SK-N-SH (cell line): ENCODE data around the gene STARD10. TPM values are rescaled to one million over a fixed set of nuclear protein-coding genes. Genes with fewer than 3 reads are reported as not detected.

ENCODE experiments used
- CTCF ChIA-PET: fragments of 300-600, 350-600 bp; formaldehyde crosslinking; extraction: SDS; loops from one replicate; lab custom pipeline; 2021; lab: Yijun Ruan, JAX
- POLR2A ChIA-PET: fragments of 350-600 bp; sonication (Branson Sonifier 250); formaldehyde crosslinking; extraction: SDS; loops from one replicate; lab custom pipeline; 2020; ENCODE audit warnings: antibody characterized with exemption, inconsistent platforms; lab: Yijun Ruan, JAX
- DNase-seq: peaks from one replicate; pipeline ENCODE4 v3.0.0; 2012
- H2AFZ ChIP-seq: fragments of 200-600 bp; sonication (generic); 2 replicates; pipeline ENCODE4 v1.8.1; 2016; ENCODE audit warnings: antibody characterized with exemption, mild to moderate bottlenecking, low read depth
- H3F3A ChIP-seq: fragments of 200-600 bp; sonication (generic); replicated peaks from 2 replicates; pipeline ENCODE3; 2016; ENCODE audit warnings: antibody characterized with exemption, mild to moderate bottlenecking; ENCODE audit not compliant: insufficient read depth
- H3K27ac ChIP-seq, 2 experiments: fragments of 200-500 bp in 1 of 2; fragments of 200-600 bp in 1 of 2; sonication (Bioruptor generic) in 1 of 2; sonication (generic), shearing (Covaris generic) in 1 of 2; 2 replicates each; pipeline versions ENCODE4 v1.5.1 to v1.6.1; 2014 to 2016; ENCODE audit warnings: low read depth in 2 of 2, inconsistent platforms in 1 of 2, low read length in 1 of 2, mild to moderate bottlenecking in 1 of 2, mixed read lengths in 1 of 2
- H3K27me3 ChIP-seq: fragments of 200-600 bp; sonication (generic), shearing (Covaris generic); 2 replicates; pipeline ENCODE4 v1.6.1; 2016; ENCODE audit warnings: mixed run types; ENCODE audit not compliant: insufficient read depth
- H3K36me3 ChIP-seq, 2 experiments: fragments of 200-500 bp in 1 of 2; fragments of 200-600 bp in 1 of 2; sonication (Bioruptor generic) in 1 of 2; sonication (generic) in 1 of 2; replicated peaks in 1 of 2; 2 replicates each; pipeline versions ENCODE3 to v1.5.1; 2014 to 2016; ENCODE audit warnings: low read length in 1 of 2, mild to moderate bottlenecking in 1 of 2; ENCODE audit not compliant: insufficient read depth in 2 of 2, control insufficient read depth in 1 of 2
- H3K4me1 ChIP-seq, 2 experiments: fragments of 200-500 bp in 1 of 2; fragments of 200-600 bp in 1 of 2; sonication (Bioruptor generic) in 1 of 2; sonication (generic), shearing (Covaris generic) in 1 of 2; 2 replicates each; pipeline versions ENCODE4 v1.5.1 to v1.6.1; 2014 to 2016; ENCODE audit warnings: low read depth in 1 of 2, low read length in 1 of 2, mixed run types in 1 of 2; ENCODE audit not compliant: insufficient read depth in 2 of 2, control insufficient read depth in 1 of 2
- H3K4me2 ChIP-seq: fragments of 200-600 bp; sonication (generic), shearing (Covaris generic); 2 replicates; pipeline ENCODE4 v1.6.1; 2017; ENCODE audit warnings: mixed run types
- H3K4me3 ChIP-seq, 2 experiments: fragments of 200-500 bp in 1 of 2; fragments of 200-600 bp in 1 of 2; sonication (Bioruptor generic) in 1 of 2; sonication (generic), shearing (Covaris generic) in 1 of 2; 2 replicates each; pipeline versions ENCODE4 v1.5.1 to v1.8.1; 2014 to 2016; ENCODE audit warnings: low read depth in 2 of 2, inconsistent platforms in 1 of 2, low read length in 1 of 2, mild to moderate bottlenecking in 1 of 2, mixed read lengths in 1 of 2, moderate library complexity in 1 of 2
- H3K79me2 ChIP-seq: fragments of 200-600 bp; sonication (generic); 2 replicates; pipeline ENCODE4 v1.8.1; 2017; ENCODE audit warnings: mild to moderate bottlenecking; ENCODE audit not compliant: insufficient read depth
- H3K9ac ChIP-seq: fragments of 200-600 bp; sonication (generic); 2 replicates; pipeline ENCODE4 v1.6.1; 2017; ENCODE audit warnings: mixed run types
- H3K9me2 ChIP-seq: fragments of 200-600 bp; sonication (generic); 2 replicates; pipeline ENCODE4 v1.6.1; 2017; ENCODE audit warnings: mixed run types
- H3K9me3 ChIP-seq: fragments of 200-600 bp; sonication (generic); 2 replicates; pipeline ENCODE4 v1.6.1; 2017; ENCODE audit warnings: mixed run types, mild to moderate bottlenecking, moderate library complexity
- H4K20me1 ChIP-seq: fragments of 200-600 bp; sonication (generic); 2 replicates; pipeline ENCODE4 v1.6.1; 2017; ENCODE audit warnings: mild to moderate bottlenecking, mixed run types; ENCODE audit not compliant: insufficient read depth
- CHD2 ChIP-seq: fragments of 150-350 bp; IDR thresholded peaks from 2 replicates; pipeline ENCODE4 v1.6.1; 2018; ENCODE audit warnings: low read length; ENCODE audit not compliant: partially characterized antibody
- ELF1 ChIP-seq: IDR thresholded peaks from 2 replicates; pipeline ENCODE4 v1.4.0; 2012
- EZH2phosphoT487 ChIP-seq: fragments of 200-600 bp; sonication (generic); IDR thresholded peaks from 2 replicates; pipeline ENCODE4 v1.6.1; 2017; ENCODE audit warnings: low read depth, mixed run types, mild to moderate bottlenecking, antibody characterized with exemption, moderate library complexity, borderline replicate concordance
- FOSL2 ChIP-seq: IDR thresholded peaks from 2 replicates; pipeline ENCODE4 v1.4.0; 2012; ENCODE audit warnings: low read depth, mild to moderate bottlenecking, moderate library complexity, borderline replicate concordance
- FOXM1 ChIP-seq: IDR thresholded peaks from 2 replicates; pipeline ENCODE4 v1.4.0; 2012; ENCODE audit warnings: low read depth, mild to moderate bottlenecking
- GABPA ChIP-seq: IDR thresholded peaks from 2 replicates; pipeline ENCODE4 v1.4.0; 2012; ENCODE audit warnings: low read depth, mild to moderate bottlenecking
- GATA2 ChIP-seq: sonication (generic); formaldehyde crosslinking; IDR thresholded peaks from 2 replicates; pipeline ENCODE4 v1.5.0; 2020; ENCODE audit warnings: mild to moderate bottlenecking, missing genetic modification reagents
- JUND ChIP-seq: IDR thresholded peaks from 2 replicates; pipeline ENCODE4 v1.4.0; 2012
- MEF2A ChIP-seq: IDR thresholded peaks from 2 replicates; pipeline ENCODE4 v1.4.0; 2012; ENCODE audit warnings: low read depth, borderline replicate concordance
- NRF1 ChIP-seq: IDR thresholded peaks from 2 replicates; pipeline ENCODE4 v1.6.1; 2012; ENCODE audit warnings: low read depth, mild to moderate bottlenecking, low read length
- RAD21 ChIP-seq: IDR thresholded peaks from 2 replicates; pipeline ENCODE4 v1.6.1; 2012; ENCODE audit warnings: mild to moderate bottlenecking, low read length
- RCOR1 ChIP-seq: fragments of 150-350 bp; IDR thresholded peaks from 2 replicates; pipeline ENCODE4 v1.6.1; 2017; ENCODE audit warnings: antibody characterized with exemption, low read length
- RXRA ChIP-seq: IDR thresholded peaks from 2 replicates; pipeline ENCODE4 v1.4.0; 2012; ENCODE audit warnings: low read depth, mild to moderate bottlenecking, borderline replicate concordance
- SIN3A ChIP-seq: IDR thresholded peaks from 2 replicates; pipeline ENCODE4 v1.6.1; 2012; ENCODE audit warnings: low read depth, mild to moderate bottlenecking, low read length, moderate library complexity, borderline replicate concordance
- SMC3 ChIP-seq: IDR thresholded peaks from 2 replicates; pipeline ENCODE4 v1.6.1; 2012; ENCODE audit warnings: low read depth, low read length, improper control_type of control experiment
- TAF1 ChIP-seq: IDR thresholded peaks from 2 replicates; pipeline ENCODE4 v1.6.1; 2012; ENCODE audit warnings: low read depth, mild to moderate bottlenecking, low read length, moderate library complexity, borderline replicate concordance
- YY1 ChIP-seq: IDR thresholded peaks from 2 replicates; pipeline ENCODE4 v1.4.0; 2012; ENCODE audit warnings: low read depth, mild to moderate bottlenecking
- WGBS: methylation state at CpG from one replicate; pipeline ENCODE4 v1.1.6; 2017; ENCODE audit warnings: low lambda C conversion rate; 5-methylcytosine and 5-hydroxymethylcytosine counted together
- polyA plus RNA-seq, 3 experiments: library from polyadenylated mRNA; depleted of rRNA; stranded (reverse); fragments of >200 nt; gene quantifications; 2 replicates each; pipeline ENCODE4 v1.2.3, GENCODE V29; 2012
- TF ChIP-seq, protein P1 (sequence below): IDR thresholded peaks from 2 replicates; pipeline ENCODE4 v1.4.0; 2012; ENCODE audit warnings: low read depth, borderline replicate concordance
- TF ChIP-seq, protein P2 (sequence below): IDR thresholded peaks from 2 replicates; pipeline ENCODE4; 2012
- TF ChIP-seq, protein P3 (sequence below): fragments of 150-350 bp; IDR thresholded peaks from 2 replicates; pipeline ENCODE4 v1.6.1; 2016; ENCODE audit warnings: mild to moderate bottlenecking, low read depth, low read length

The STARD10 gene
- polyA plus RNA-seq, 1 of the 3 experiments (the other 2 are of a cell fraction) = 47.7 TPM

DNA sequence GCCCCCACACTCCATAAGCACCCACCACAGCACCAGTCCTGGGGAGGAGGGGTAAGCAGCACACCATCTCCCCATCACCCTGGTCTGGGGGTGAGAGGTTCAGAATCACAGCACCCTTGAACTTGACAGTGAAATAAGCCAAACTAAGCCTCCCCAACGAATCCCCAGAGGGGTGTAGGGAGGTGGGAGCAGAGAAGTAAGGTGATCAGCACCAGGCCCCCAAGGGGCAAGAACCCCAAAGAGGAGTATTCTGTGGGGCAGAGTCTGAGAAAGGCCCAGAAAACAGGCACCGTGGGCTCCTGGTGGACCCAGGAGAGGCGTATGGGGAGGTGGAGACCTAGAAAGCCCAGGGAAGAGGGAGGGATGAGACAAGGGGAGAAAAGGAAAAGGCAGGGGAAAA lies 72.6 kb downstream of the STARD10 start:
- H3K9me2 ChIP-seq = no peaks in the 10 kb centered on the region
- H3K9me3 ChIP-seq = no peaks in the 10 kb centered on the region
- H3K27ac ChIP-seq = peak overlapping the region; percentile 65 to 96; a peak in 3 of 4 replicates
- no peak for DNase-seq
- H3F3A ChIP-seq = no peaks in the 10 kb centered on the region
- H2AFZ ChIP-seq = no peak overlapping the region
- 66% methylated on average over 3 of the region's 3 CpGs for WGBS
- no peaks in the 10 kb centered on the region for H3K27me3 ChIP-seq
- TF ChIP-seq, protein P1, sequence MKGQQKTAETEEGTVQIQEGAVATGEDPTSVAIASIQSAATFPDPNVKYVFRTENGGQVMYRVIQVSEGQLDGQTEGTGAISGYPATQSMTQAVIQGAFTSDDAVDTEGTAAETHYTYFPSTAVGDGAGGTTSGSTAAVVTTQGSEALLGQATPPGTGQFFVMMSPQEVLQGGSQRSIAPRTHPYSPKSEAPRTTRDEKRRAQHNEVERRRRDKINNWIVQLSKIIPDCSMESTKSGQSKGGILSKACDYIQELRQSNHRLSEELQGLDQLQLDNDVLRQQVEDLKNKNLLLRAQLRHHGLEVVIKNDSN = no peak
- no peak for TF ChIP-seq GABPA
- TF ChIP-seq RCOR1 = no peak
- TF ChIP-seq TAF1 = no peak
- TF ChIP-seq ELF1 = no peak
- no peak for TF ChIP-seq EZH2phosphoT487
- TF ChIP-seq NRF1 = no peak
- TF ChIP-seq GATA2 (CRISPR knock-in tag) = no peak
- no peak for TF ChIP-seq RAD21
- TF ChIP-seq, protein P2, sequence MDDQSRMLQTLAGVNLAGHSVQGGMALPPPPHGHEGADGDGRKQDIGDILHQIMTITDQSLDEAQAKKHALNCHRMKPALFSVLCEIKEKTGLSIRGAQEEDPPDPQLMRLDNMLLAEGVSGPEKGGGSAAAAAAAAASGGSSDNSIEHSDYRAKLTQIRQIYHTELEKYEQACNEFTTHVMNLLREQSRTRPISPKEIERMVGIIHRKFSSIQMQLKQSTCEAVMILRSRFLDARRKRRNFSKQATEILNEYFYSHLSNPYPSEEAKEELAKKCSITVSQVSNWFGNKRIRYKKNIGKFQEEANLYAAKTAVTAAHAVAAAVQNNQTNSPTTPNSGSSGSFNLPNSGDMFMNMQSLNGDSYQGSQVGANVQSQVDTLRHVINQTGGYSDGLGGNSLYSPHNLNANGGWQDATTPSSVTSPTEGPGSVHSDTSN = no peak
- no peak for TF ChIP-seq SMC3
- no peak for TF ChIP-seq RXRA
- TF ChIP-seq CHD2 = no peak
- no peak for TF ChIP-seq MEF2A
- TF ChIP-seq FOXM1 = no peak
- no peak for TF ChIP-seq JUND
- TF ChIP-seq YY1 = no peak
- TF ChIP-seq, all 33 proteins: peak for 0
- H3K79me2 ChIP-seq = peaks cover 61% of the 10 kb centered on the region
- H3K4me1 ChIP-seq = peaks cover 13 to 62% of the 10 kb centered on the region in 2 experiments
- H3K36me3 ChIP-seq = peaks cover 0 to 4% of the 10 kb centered on the region in 2 experiments
- CTCF ChIA-PET = interaction anchor here (0.7 to 1.9 kb wide), 8 partner anchors 13 to 601 kb away, joined by 3 to 6 read pairs (median 3); no protein-coding TSS in a partner anchor
- H3K9ac ChIP-seq = peak overlapping the region; percentile 65
- H3K4me3 ChIP-seq = peak overlapping the region; percentile 50 to 65
- peaks cover 28% of the 10 kb centered on the region for H4K20me1 ChIP-seq
- POLR2A ChIA-PET = no interaction called here
- H3K4me2 ChIP-seq = peak overlapping the region; percentile 96

DNA sequence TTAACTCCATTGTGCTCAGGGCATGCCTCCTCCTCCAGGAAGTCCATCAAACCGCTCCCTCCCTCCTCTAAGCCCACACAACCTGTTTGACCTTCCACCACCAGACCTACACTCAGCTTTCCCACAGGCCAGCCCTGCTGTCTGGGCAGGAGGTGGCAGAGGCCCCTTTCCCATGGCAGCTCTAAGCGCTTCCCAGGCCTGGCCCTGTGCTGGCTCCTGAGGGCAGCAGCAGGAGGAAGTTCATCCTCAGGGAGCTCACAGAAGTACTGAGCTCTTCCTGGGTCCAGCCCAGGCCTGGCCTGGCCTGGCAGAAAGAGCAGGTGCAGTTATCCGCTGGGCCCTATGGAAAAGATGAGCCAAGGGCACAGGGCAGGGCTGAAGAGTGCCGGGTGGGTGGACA lies 73.1 kb downstream of the STARD10 start:
- TF ChIP-seq NRF1 (no peak), FOXM1 (no peak), FOSL2 (no peak), CHD2 (no peak), SMC3 (no peak), SIN3A (no peak), RCOR1 (no peak)
- TF ChIP-seq, protein P3, sequence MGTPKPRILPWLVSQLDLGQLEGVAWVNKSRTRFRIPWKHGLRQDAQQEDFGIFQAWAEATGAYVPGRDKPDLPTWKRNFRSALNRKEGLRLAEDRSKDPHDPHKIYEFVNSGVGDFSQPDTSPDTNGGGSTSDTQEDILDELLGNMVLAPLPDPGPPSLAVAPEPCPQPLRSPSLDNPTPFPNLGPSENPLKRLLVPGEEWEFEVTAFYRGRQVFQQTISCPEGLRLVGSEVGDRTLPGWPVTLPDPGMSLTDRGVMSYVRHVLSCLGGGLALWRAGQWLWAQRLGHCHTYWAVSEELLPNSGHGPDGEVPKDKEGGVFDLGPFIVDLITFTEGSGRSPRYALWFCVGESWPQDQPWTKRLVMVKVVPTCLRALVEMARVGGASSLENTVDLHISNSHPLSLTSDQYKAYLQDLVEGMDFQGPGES = no peak
- TF ChIP-seq, protein P2 = no peak
- TF ChIP-seq, all 33 proteins: peak for 0
- Histone ChIP-seq H3K4me1 (peaks cover 13 to 64% of the 10 kb centered on the region in 2 experiments), H3K9me2 (no peaks in the 10 kb centered on the region), H3K27ac (peak overlapping the region in 1 of 2 experiments; percentile 96; a peak in 2 of 4 replicates), H3K9me3 (no peaks in the 10 kb centered on the region), H2AFZ (no peak overlapping the region), H3K9ac (peak overlapping the region; percentile 65; the same call in 1 of the 2 replicates), H3F3A (no peaks in the 10 kb centered on the region), H3K79me2 (peaks cover 61% of the 10 kb centered on the region), H3K4me3 (peak overlapping the region; percentile 50 to 65), H3K27me3 (no peaks in the 10 kb centered on the region), H3K36me3 (peaks cover 0 to 4% of the 10 kb centered on the region in 2 experiments), H4K20me1 (peaks cover 29% of the 10 kb centered on the region), H3K4me2 (peak overlapping the region; percentile 96)
- WGBS = 100% methylated on average over 3 of the region's 4 CpGs
- CTCF ChIA-PET = interaction anchor here (0.7 to 1.9 kb wide), 8 partner anchors 13 to 602 kb away, joined by 3 to 6 read pairs (median 3); no protein-coding TSS in a partner anchor
- DNase-seq = no peak
- POLR2A ChIA-PET = no interaction called here
